Keratinocyte (primary cell): ENCODE results near the gene MACF1.
"Not testable (repeated sequence)": the region's sequence is repeated elsewhere in the genome, so short reads cannot be mapped to it uniquely, and the experiment has no call there.

ENCODE experiments used
- EZH2 ChIP-seq: IDR thresholded peaks from one replicate; pipeline ENCODE4 v1.6.1; 2012; ENCODE audit warnings: inconsistent platforms, mild to moderate bottlenecking, low read length, moderate library complexity
- TF ChIP-seq, protein P1 (sequence below), 3 experiments: IDR thresholded peaks in 1 of 3; conservative IDR thresholded peaks in 1 of 3; optimal IDR thresholded peaks in 1 of 3; 2 replicates in 2 of 3; 3 replicates in 1 of 3; pipeline versions ENCODE3 to v1.5.1; 2011; ENCODE audit warnings: low read length in 3 of 3, mild to moderate bottlenecking in 3 of 3, moderate library complexity in 2 of 3, control low read depth in 1 of 3, inconsistent platforms in 1 of 3; ENCODE audit not compliant: insufficient read depth in 2 of 3; ENCODE audit errors: extremely low read depth in 1 of 3

DNA sequence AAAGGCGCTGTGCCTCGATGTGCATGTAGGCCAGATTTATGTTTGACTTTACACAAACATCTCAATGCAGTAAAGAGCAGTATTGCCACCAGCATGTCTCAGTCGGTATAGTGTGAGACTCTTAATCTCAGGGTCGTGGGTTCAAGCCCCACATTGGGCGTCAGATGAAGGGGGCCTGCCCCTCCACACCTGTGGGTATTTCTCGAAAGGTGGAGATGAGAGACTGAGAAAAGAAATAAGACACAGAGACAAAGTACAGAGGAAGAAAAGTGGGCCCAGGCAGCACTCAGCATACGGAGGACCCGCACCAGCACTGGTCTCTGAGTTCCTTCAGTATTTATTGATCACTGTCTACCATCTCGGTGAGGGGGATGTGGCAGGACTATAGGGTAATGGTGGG, 299.9 kb downstream of the MACF1 start:
- TF ChIP-seq, protein P1, sequence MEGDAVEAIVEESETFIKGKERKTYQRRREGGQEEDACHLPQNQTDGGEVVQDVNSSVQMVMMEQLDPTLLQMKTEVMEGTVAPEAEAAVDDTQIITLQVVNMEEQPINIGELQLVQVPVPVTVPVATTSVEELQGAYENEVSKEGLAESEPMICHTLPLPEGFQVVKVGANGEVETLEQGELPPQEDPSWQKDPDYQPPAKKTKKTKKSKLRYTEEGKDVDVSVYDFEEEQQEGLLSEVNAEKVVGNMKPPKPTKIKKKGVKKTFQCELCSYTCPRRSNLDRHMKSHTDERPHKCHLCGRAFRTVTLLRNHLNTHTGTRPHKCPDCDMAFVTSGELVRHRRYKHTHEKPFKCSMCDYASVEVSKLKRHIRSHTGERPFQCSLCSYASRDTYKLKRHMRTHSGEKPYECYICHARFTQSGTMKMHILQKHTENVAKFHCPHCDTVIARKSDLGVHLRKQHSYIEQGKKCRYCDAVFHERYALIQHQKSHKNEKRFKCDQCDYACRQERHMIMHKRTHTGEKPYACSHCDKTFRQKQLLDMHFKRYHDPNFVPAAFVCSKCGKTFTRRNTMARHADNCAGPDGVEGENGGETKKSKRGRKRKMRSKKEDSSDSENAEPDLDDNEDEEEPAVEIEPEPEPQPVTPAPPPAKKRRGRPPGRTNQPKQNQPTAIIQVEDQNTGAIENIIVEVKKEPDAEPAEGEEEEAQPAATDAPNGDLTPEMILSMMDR (optimal IDR thresholded peaks at IDR 0.05 in 1 of 3, IDR thresholded peaks at IDR 0.05 in 1 of 3, conservative IDR thresholded peaks at IDR 0.05 in 1 of 3; ENCODE audit: extremely low read depth in 1 of 3, insufficient read depth in 2 of 3, low read length in 3 of 3): not testable (repeated sequence)
- not testable (repeated sequence) for TF ChIP-seq EZH2
